CD8-positive, alpha-beta memory T cell (primary cell): ENCODE data around the gene OR2C3. TPM values are rescaled to one million over a fixed set of nuclear protein-coding genes. Genes with fewer than 3 reads are reported as not detected.
A peak's percentile ranks its signal among the peaks of the same experiment; 100 is the strongest.

Source experiments
- CTCF ChIA-PET: fragments of 350-600 bp; sonication (Branson Sonifier 250); formaldehyde crosslinking; loops from one replicate; lab custom pipeline; 2021; ENCODE audit warnings: antibody characterized with exemption; lab: Charles Lee
- POLR2A ChIA-PET: fragments of 350-600 bp; sonication (Branson Sonifier 250); formaldehyde crosslinking; loops from one replicate; lab custom pipeline; 2021; ENCODE audit warnings: antibody characterized with exemption; lab: Charles Lee
- DNase-seq, 5 donors: peaks; one replicate each; pipeline versions ENCODE4 v3.0.0 to v3.0.0-alpha.2; 2020 to 2022; ENCODE audit warnings: mixed read lengths in 1 of 5
- H3K27ac ChIP-seq: one replicate; pipeline ENCODE4 v1.7.0; 2013; ENCODE audit warnings: low read depth, mild to moderate bottlenecking, low read length, moderate library complexity
- H3K27me3 ChIP-seq: 2 replicates; pipeline ENCODE4 v1.7.0; 2013; ENCODE audit warnings: low read length, mild to moderate bottlenecking; ENCODE audit not compliant: insufficient read depth, poor library complexity, severe bottlenecking
- H3K36me3 ChIP-seq: 2 replicates; pipeline ENCODE4 v1.7.0; 2013; ENCODE audit warnings: mild to moderate bottlenecking, low read length, moderate library complexity; ENCODE audit not compliant: insufficient read depth
- H3K4me1 ChIP-seq: 2 replicates; pipeline ENCODE4 v1.7.0; 2013; ENCODE audit warnings: mild to moderate bottlenecking, low read length, moderate library complexity; ENCODE audit not compliant: insufficient read depth
- H3K4me3 ChIP-seq: 2 replicates; pipeline ENCODE4 v1.7.0; 2013; ENCODE audit warnings: mild to moderate bottlenecking, low read length
- H3K9me3 ChIP-seq: 2 replicates; pipeline ENCODE4 v1.7.0; 2013; ENCODE audit warnings: mild to moderate bottlenecking, low read length
- H3K27ac Mint-ChIP-seq, 8 donors: one replicate each; pipeline ENCODE4 v1.8.0; 2020 to 2021; ENCODE audit warnings: mixed read lengths in 8 of 8, mild to moderate bottlenecking in 6 of 8, inconsistent platforms in 3 of 8, moderate library complexity in 3 of 8
- H3K27me3 Mint-ChIP-seq, 2 donors: one replicate each; pipeline ENCODE4 v1.8.0; 2020 to 2021; ENCODE audit warnings: mixed read lengths in 2 of 2, mild to moderate bottlenecking in 1 of 2, moderate library complexity in 1 of 2
- H3K36me3 Mint-ChIP-seq, 3 donors: one replicate each; pipeline ENCODE4 v1.8.0; 2020 to 2021; ENCODE audit warnings: mixed read lengths in 3 of 3, inconsistent platforms in 1 of 3, mild to moderate bottlenecking in 1 of 3
- H3K4me1 Mint-ChIP-seq, 3 donors: one replicate each; pipeline ENCODE4 v1.8.0; 2020 to 2021; ENCODE audit warnings: mixed read lengths in 3 of 3, inconsistent platforms in 1 of 3, mild to moderate bottlenecking in 1 of 3
- H3K4me3 Mint-ChIP-seq, 7 donors: one replicate each; pipeline ENCODE4 v1.8.0; 2020 to 2021; ENCODE audit warnings: mixed read lengths in 7 of 7, mild to moderate bottlenecking in 6 of 7, moderate library complexity in 4 of 7, inconsistent platforms in 2 of 7
- H3K9me3 Mint-ChIP-seq, 5 donors: one replicate each; pipeline ENCODE4 v1.8.0; 2020 to 2022; ENCODE audit warnings: mixed read lengths in 5 of 5, mild to moderate bottlenecking in 3 of 5, moderate library complexity in 2 of 5, inconsistent platforms in 1 of 5
- polyA plus RNA-seq: library from polyadenylated mRNA; unstranded; fragments of 300-500 nt; fragmentation: Illumina TruSeq; gene quantifications from one replicate; pipeline ENCODE4 v1.2.3, GENCODE V29; 2021
- total RNA-seq, 2 experiments: library from RNA; stranded (reverse); gene quantifications; one replicate each; pipeline ENCODE4 v1.2.3, GENCODE V29; 2021

The OR2C3 gene
- total RNA-seq (not detected), polyA plus RNA-seq (not detected)

DNA sequence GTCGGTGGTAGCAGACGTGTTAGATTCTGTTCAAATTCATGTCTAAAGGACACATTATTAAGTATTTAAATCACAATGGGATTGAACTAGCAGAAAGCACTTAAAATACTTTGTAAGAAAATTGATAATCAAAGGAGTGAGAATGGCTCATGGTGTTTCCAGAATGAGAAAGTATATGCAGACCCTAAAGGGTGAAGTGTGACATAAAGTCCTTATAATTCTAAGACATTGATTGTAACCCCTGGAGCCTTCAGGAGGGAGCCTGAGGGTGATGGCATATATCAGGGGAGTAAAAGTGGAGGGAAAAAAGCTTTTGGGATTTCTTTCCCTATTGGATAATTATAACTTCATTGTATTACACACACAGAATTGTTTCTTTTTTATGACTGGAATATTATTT is at the start of gene OR2C3:
TSS of gene OR2C3 (minus strand) at position 101 of the 400 bp plus-strand sequence. CDS start 3,929 bp downstream, outside the sequence.
- H3K9me3 ChIP-seq = no peaks in the 10 kb centered on the region
- H3K4me1 Mint-ChIP-seq = no peaks in the 10 kb centered on the region
- no peaks in the 10 kb centered on the region for H3K36me3 ChIP-seq
- H3K27me3 Mint-ChIP-seq = peaks cover 9 to 30% of the 10 kb centered on the region in 2 donors
- H3K9me3 Mint-ChIP-seq = peaks cover 0 to 4% (median 0%) of the 10 kb centered on the region in 5 donors
- DNase-seq = no peak
- ChIA-PET CTCF (no interaction called here), POLR2A (no interaction called here)
- no peaks in the 10 kb centered on the region for H3K36me3 Mint-ChIP-seq
- H3K4me3 ChIP-seq = no peak within 1 kb of the TSS
- no peak within 1 kb of the TSS for H3K4me3 Mint-ChIP-seq
- no peak within 1 kb of the TSS for H3K27ac ChIP-seq
- no peaks in the 10 kb centered on the region for H3K4me1 ChIP-seq
- H3K27me3 ChIP-seq = no peaks in the 10 kb centered on the region
- H3K27ac Mint-ChIP-seq = no peak within 1 kb of the TSS

DNA sequence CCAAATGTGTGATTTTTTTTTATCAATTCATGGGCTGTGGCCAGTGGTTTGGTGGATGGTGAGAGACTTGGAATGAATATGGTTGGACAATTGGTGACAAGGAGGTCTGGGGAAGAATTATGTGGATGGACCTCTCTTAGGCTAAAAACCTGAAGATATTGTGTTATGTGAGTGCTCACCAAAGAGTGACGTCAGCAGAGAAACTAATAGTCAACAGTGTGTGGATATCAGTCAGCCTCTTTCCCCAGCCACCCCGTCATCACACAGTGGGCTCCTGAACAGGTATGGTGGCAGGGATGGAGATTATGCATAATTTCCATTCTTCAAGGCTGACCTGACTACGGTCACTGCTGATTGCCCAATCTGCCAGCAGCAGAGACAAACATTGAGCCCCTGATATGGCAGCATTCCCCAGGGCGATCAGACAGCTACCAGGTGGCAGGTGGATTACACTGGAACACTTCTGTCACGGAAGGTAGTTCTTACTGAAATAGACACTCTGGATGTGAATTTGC is 42.8 kb upstream of the OR2C3 start:
- Mint-ChIP-seq H3K9me3 (no peaks in the 10 kb centered on the region), H3K27ac (peak overlapping the region in 1 of 8 donors; percentile 12), H3K27me3 (peaks cover 2 to 27% of the 10 kb centered on the region in 2 donors), H3K4me3 (no peak overlapping the region), H3K4me1 (no peaks in the 10 kb centered on the region), H3K36me3 (no peaks in the 10 kb centered on the region)
- H3K36me3 ChIP-seq = no peaks in the 10 kb centered on the region
- no peaks in the 10 kb centered on the region for H3K27me3 ChIP-seq
- no peak overlapping the region for H3K4me3 ChIP-seq
- no peaks in the 10 kb centered on the region for H3K9me3 ChIP-seq
- CTCF ChIA-PET = no interaction called here
- no peak overlapping the region for H3K27ac ChIP-seq
- no peaks in the 10 kb centered on the region for H3K4me1 ChIP-seq
- POLR2A ChIA-PET = no interaction called here
- DNase-seq = no peak

DNA sequence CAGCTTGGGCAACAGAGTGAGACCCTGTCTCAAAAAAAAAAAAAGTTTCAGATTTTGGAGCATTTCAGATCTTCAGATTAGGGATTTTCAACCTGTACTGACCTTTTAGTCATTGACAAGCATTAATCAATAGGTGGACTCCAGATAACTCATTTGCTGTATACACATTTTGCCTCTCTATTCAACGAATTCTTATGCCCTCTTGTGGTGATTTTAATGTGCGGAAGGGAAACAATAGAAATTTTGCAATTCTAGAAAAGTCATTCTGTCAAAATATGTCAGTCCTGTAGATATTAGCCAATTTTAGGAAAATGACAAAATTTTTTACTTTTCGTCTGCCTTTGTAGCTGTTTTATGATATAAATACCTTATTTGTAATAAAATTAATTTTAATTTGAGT is 40.3 kb upstream of the OR2C3 start:
- CTCF ChIA-PET = interaction anchor here (1.5 kb wide), 1 partner anchor 186 kb away, joined by 4 read pairs; no protein-coding TSS in a partner anchor

DNA sequence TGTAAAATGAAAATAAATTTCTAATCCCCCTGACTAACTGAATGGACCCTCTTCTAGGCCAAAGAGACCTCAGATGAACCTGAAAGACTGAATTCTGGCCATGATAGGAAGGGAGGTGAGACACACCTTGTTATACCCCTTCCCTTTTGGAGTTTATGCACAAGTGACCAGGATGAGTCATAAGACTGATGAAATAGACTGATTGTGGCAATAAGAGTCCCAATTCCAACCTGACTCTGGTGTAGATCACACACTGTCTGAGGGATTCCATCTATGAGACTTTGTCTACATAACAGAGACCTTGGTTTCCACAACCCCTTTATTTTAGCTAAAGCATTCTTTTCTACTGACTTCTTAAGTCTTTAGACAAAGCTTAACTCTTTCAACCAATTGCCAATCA is 38.4 kb upstream of the OR2C3 start:
- H3K27ac ChIP-seq = no peak overlapping the region
- Mint-ChIP-seq H3K27ac (no peak overlapping the region), H3K27me3 (peaks cover 2 to 34% of the 10 kb centered on the region in 2 donors), H3K4me1 (no peaks in the 10 kb centered on the region), H3K9me3 (peaks cover 0 to 6% (median 2%) of the 10 kb centered on the region in 5 donors), H3K4me3 (no peak overlapping the region), H3K36me3 (no peaks in the 10 kb centered on the region)
- no peaks in the 10 kb centered on the region for H3K36me3 ChIP-seq
- no peaks in the 10 kb centered on the region for H3K27me3 ChIP-seq
- H3K9me3 ChIP-seq = no peaks in the 10 kb centered on the region
- POLR2A ChIA-PET = no interaction called here
- CTCF ChIA-PET = no interaction called here
- no peaks in the 10 kb centered on the region for H3K4me1 ChIP-seq
- no peak overlapping the region for H3K4me3 ChIP-seq
- DNase-seq = no peak

More for the DNA sequence above, 40.3 kb upstream of the OR2C3 start:
- no peak overlapping the region for H3K4me3 ChIP-seq
- no peak overlapping the region for H3K27ac Mint-ChIP-seq
- no peaks in the 10 kb centered on the region for H3K4me1 Mint-ChIP-seq
- no peak overlapping the region for H3K4me3 Mint-ChIP-seq
- POLR2A ChIA-PET = no interaction called here
- no peak overlapping the region for H3K27ac ChIP-seq
- DNase-seq = no peak
- H3K9me3 ChIP-seq = no peaks in the 10 kb centered on the region
- H3K9me3 Mint-ChIP-seq = no peaks in the 10 kb centered on the region
- peaks cover 2 to 34% of the 10 kb centered on the region in 2 donors for H3K27me3 Mint-ChIP-seq
- H3K27me3 ChIP-seq = no peaks in the 10 kb centered on the region
- H3K36me3 Mint-ChIP-seq = no peaks in the 10 kb centered on the region
- no peaks in the 10 kb centered on the region for H3K4me1 ChIP-seq
- no peaks in the 10 kb centered on the region for H3K36me3 ChIP-seq

DNA sequence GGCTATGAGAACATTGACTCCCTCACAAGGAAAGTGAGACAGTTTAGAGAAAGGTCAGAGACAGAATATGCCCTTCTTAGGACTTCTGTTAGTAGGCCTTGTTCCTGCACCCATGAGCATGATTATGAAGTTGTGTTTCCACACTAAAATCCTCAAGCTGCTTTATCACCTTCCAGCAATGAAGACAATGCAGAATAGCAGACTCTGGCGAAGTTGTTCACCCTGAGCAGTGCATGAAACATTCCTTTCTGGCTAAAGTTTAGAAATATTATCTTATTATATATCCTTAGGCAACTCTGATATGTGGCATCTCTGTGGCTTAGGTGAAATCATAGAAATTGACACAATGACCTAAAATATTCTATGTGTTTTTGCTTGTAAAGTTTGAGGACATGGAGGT is 38.0 kb upstream of the OR2C3 start:
- Histone ChIP-seq H3K4me1 (no peaks in the 10 kb centered on the region), H3K36me3 (no peaks in the 10 kb centered on the region), H3K4me3 (no peak overlapping the region), H3K27ac (no peak overlapping the region), H3K27me3 (no peaks in the 10 kb centered on the region), H3K9me3 (no peaks in the 10 kb centered on the region)
- H3K4me1 Mint-ChIP-seq = no peaks in the 10 kb centered on the region
- H3K36me3 Mint-ChIP-seq = no peaks in the 10 kb centered on the region
- POLR2A ChIA-PET = no interaction called here
- peaks cover 2 to 34% of the 10 kb centered on the region in 2 donors for H3K27me3 Mint-ChIP-seq
- CTCF ChIA-PET = no interaction called here
- peaks cover 0 to 10% (median 2%) of the 10 kb centered on the region in 5 donors for H3K9me3 Mint-ChIP-seq
- no peak overlapping the region for H3K27ac Mint-ChIP-seq
- no peak for DNase-seq
- no peak overlapping the region for H3K4me3 Mint-ChIP-seq

DNA sequence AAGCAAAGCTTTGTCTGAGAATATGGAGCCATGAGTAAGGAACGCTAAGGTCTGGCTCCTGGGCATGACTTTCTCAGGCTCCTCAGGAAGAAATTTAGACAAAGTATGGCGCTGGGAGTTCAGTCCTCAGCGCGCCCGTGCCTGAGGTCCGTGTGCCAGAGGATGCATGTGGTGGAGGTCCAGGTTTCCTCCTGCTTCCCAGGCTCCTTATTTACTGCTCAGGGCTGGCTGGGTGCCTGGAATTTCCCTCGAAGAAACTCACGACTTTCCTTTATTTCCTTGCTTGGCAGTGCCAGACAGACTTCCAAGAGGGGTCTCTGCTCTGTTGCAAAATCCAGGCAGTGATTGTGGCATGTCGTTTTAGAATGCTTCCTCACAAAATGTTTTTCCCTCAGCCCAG is 26.0 kb upstream of the OR2C3 start:
- CTCF ChIA-PET = no interaction called here
- POLR2A ChIA-PET = no interaction called here

DNA sequence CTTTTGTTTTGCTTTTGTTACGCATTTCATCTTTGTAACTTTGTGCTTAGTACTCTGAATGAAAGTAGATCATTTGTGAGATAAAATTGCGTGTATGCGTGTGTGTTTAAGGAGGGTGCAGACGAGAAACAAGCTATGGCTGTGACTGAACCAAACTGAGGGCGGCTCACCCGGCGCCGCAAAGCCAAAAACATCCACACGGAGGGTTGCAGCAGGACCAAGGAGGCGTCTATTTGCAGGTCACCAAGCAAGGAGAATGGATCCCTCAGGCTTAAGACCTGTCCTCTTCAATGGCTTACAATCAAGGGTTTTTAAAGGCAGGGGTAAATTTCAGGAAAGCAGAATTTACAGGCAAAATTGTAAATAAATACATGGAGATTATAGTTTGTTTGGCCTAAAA is 25.5 kb upstream of the OR2C3 start:
- DNase-seq = no peak
- no peaks in the 10 kb centered on the region for H3K4me1 ChIP-seq
- H3K27me3 Mint-ChIP-seq = peaks cover 5 to 6% of the 10 kb centered on the region in 2 donors
- no peaks in the 10 kb centered on the region for H3K36me3 ChIP-seq
- no peak overlapping the region for H3K4me3 ChIP-seq
- H3K9me3 Mint-ChIP-seq = no peaks in the 10 kb centered on the region
- no peaks in the 10 kb centered on the region for H3K4me1 Mint-ChIP-seq
- H3K27me3 ChIP-seq = no peaks in the 10 kb centered on the region
- no peak overlapping the region for H3K27ac ChIP-seq
- H3K4me3 Mint-ChIP-seq = no peak overlapping the region
- H3K9me3 ChIP-seq = no peaks in the 10 kb centered on the region
- no peak overlapping the region for H3K27ac Mint-ChIP-seq
- CTCF ChIA-PET = no interaction called here
- no peaks in the 10 kb centered on the region for H3K36me3 Mint-ChIP-seq
- POLR2A ChIA-PET = interaction anchor here (0.6 kb wide), 1 partner anchor 23 kb away, joined by 3 read pairs; no protein-coding TSS in a partner anchor

More for the DNA sequence above, 26.0 kb upstream of the OR2C3 start:
- Histone ChIP-seq H3K9me3 (no peaks in the 10 kb centered on the region), H3K4me3 (no peak overlapping the region), H3K27ac (no peak overlapping the region), H3K4me1 (no peaks in the 10 kb centered on the region), H3K36me3 (no peaks in the 10 kb centered on the region), H3K27me3 (no peaks in the 10 kb centered on the region)
- Mint-ChIP-seq H3K27me3 (peaks cover 5 to 6% of the 10 kb centered on the region in 2 donors), H3K4me1 (no peaks in the 10 kb centered on the region), H3K36me3 (no peaks in the 10 kb centered on the region), H3K9me3 (no peaks in the 10 kb centered on the region), H3K4me3 (no peak overlapping the region), H3K27ac (no peak overlapping the region)
- no peak for DNase-seq

DNA sequence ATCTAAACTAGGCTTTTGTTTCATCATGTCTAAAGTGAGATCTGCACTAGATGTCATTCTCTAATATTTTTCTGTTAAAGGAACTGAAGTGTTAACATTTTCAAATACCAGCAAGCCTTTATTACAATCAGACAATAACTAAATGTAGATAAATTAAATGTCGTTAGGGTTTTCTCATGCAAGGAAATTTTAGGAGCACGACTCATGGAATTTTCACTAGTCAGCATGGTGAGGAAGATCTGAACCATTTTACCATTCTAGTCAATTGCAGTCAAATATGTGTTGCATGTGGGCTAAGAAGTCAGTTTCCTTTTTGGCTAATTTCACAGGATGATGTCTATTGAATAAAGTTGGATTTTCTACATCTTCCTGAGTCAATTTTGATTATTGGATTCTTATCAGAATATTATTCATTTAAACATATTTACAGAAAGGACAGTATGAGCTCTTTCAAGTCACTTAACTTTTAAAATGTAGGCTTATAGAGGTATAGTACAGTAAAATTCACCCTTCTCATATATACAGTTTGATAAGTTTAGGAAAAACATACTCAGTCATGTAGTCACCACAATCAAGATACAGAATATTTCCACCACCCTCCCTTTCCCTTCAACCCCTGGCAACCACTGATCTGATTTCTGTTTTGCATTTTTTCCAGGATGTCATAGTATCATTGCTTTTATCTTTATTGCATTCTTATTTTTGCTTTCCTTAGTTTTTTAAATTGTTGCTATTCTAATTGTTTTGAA is 21.9 kb upstream of the OR2C3 start:
- Histone ChIP-seq H3K4me1 (no peaks in the 10 kb centered on the region), H3K27ac (no peak overlapping the region), H3K36me3 (no peaks in the 10 kb centered on the region), H3K9me3 (no peaks in the 10 kb centered on the region), H3K4me3 (no peak overlapping the region), H3K27me3 (no peaks in the 10 kb centered on the region)
- Mint-ChIP-seq H3K27me3 (peaks cover 5 to 6% of the 10 kb centered on the region in 2 donors), H3K27ac (no peak overlapping the region), H3K36me3 (no peaks in the 10 kb centered on the region), H3K4me1 (no peaks in the 10 kb centered on the region), H3K4me3 (no peak overlapping the region), H3K9me3 (no peaks in the 10 kb centered on the region)
- ChIA-PET POLR2A (no interaction called here), CTCF (no interaction called here)
- no peak for DNase-seq
